ENCODE measurements around the gene SLC13A5. TPM values are rescaled to one million over a fixed set of nuclear protein-coding genes. Genes with fewer than 3 reads are reported as not detected.

The SLC13A5 gene
- total RNA-seq, 1 donor from 2014 or later: 2.2 TPM

DNA sequence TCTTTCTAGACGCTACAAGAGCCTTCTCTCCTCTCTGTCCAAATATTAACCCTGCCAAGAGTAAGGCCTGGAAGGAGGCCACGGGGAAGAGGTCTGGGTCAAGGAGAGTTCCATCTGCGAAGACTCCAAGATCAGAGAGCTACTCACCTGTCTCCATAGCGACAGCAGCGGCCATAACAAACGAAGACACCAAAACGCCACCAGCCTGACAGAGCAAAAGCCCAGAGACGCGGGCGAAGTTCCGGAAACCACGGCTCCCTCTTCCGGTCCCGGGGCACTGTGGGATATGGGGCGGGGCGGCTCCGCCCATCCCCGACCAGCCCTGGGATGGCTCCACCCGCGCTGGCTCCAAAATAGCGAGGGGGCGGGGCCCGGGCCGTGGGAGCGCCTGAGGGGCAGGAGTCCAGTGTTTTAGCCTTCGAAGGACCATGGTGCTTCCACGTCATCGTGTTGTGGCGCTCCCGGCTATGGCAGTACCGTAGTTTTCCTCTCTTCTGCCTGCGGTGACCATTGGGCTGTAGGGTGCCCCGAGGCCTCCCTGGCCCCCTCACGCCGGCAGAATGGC lies 61.7 kb downstream of the SLC13A5 start, which contains the start of the genes C17orf100 and MED31:
Gene C17orf100 (plus strand): TSS at position 409 of the 565 bp plus-strand sequence. CDS start 152 bp downstream, at position 561.
Gene MED31 (minus strand): TSS at position 252 of the 565 bp plus-strand sequence. CDS start 77 bp downstream, at position 175.
- Mint-ChIP-seq H3K36me3 (peaks cover 3% of the 10 kb centered on the region), H3K27ac (peak within 1 kb of the TSS; percentile 97), H3K27me3 (peaks cover 36% of the 10 kb centered on the region), H3K4me1 (ENCODE audit: unreplicated experiment) (peaks cover 26% of the 10 kb centered on the region), H3K4me3 (peak within 1 kb of the TSS; percentile 100), H3K9me3 (no peaks in the 10 kb centered on the region)
- DNase-seq (ENCODE audit: extremely low spot score, unreplicated experiment): peak; percentile 96
- no peak for TF ChIP-seq CTCF (conservative IDR thresholded peaks at IDR 0.05)

DNA sequence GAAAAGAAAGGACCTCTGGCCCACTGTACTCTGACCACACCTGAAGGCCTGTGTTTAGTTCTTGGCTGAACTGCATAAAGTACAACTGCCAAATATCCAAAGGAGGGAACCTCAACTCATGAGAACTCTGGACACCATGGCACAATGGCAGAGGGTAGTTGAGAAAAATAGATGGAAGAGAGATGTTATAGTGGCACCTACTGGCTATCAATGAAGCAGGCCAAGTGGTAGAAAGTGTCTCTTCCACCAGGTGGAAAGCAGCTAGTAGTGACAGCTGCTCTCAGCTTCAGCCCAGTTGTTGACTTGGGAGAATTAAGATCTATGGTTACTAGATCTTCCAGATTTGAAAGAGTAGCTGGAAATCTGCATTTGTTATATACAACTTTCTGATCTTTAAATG lies 65.0 kb downstream of the SLC13A5 start:
- DNase-seq (ENCODE audit: extremely low spot score, unreplicated experiment): no peak
- H3K27ac Mint-ChIP-seq: peak overlapping the region; percentile 30
- no peaks in the 10 kb centered on the region for H3K9me3 Mint-ChIP-seq
- peaks cover 6% of the 10 kb centered on the region for H3K27me3 Mint-ChIP-seq
- H3K4me1 Mint-ChIP-seq (ENCODE audit: unreplicated experiment): peaks cover 11% of the 10 kb centered on the region
- no peak for TF ChIP-seq CTCF (conservative IDR thresholded peaks at IDR 0.05)
- no peak overlapping the region for H3K4me3 Mint-ChIP-seq
- H3K36me3 Mint-ChIP-seq: no peaks in the 10 kb centered on the region

DNA sequence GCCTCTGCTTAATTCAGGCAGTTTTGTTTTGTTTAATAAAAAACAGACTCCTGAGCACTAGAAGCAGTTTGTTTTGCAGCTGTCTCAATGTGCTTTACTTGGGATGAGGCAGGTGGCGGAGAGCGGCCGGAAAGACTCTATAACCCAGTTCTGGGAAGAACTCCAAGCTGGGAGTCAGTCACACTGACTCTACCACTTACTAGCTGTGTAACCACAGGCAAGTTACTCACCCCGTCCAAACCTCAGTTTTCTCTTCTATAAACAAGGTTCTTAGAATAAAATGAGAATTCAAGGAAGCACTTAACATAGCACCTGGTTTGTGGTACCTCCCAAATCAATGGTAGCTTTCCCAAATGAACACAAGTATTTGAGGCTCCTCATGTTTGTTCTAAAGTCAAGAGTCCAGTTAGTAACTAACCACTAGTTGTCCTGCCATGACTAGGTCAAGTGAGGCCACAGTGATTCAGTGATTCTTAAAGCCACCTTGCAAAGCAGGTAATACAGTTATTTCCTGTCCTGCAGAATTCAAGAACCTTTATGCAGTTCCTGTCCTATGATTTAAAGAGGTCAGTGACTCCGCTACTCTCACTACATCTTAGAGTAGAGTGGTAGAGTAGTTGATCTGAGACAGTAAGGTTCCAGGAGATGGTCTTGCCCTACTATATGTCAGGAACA lies 69.6 kb downstream of the SLC13A5 start:
- Mint-ChIP-seq H3K27ac (no peak overlapping the region), H3K27me3 (no peaks in the 10 kb centered on the region), H3K4me1 (ENCODE audit: unreplicated experiment) (peaks cover 23% of the 10 kb centered on the region), H3K9me3 (no peaks in the 10 kb centered on the region), H3K36me3 (no peaks in the 10 kb centered on the region), H3K4me3 (peak overlapping the region; percentile 44)
- TF ChIP-seq CTCF (conservative IDR thresholded peaks at IDR 0.05): no peak
- DNase-seq (ENCODE audit: extremely low spot score, unreplicated experiment): no peak

GRCh38 chr17:6642592-6642991 lies 70.6 kb downstream of the SLC13A5 start:
- H3K9me3 Mint-ChIP-seq: no peaks in the 10 kb centered on the region
- H3K36me3 Mint-ChIP-seq: no peaks in the 10 kb centered on the region
- no peak for DNase-seq (ENCODE audit: extremely low spot score, unreplicated experiment)
- peak overlapping the region; percentile 17 for H3K27ac Mint-ChIP-seq
- peaks cover 23% of the 10 kb centered on the region for H3K4me1 Mint-ChIP-seq (ENCODE audit: unreplicated experiment)
- H3K4me3 Mint-ChIP-seq: peak overlapping the region; percentile 71
- H3K27me3 Mint-ChIP-seq: no peaks in the 10 kb centered on the region
- TF ChIP-seq CTCF (conservative IDR thresholded peaks at IDR 0.05): no peak

- peak overlapping the region; percentile 98 for H3K27ac Mint-ChIP-seq
- no peaks in the 10 kb centered on the region for H3K27me3 Mint-ChIP-seq
- peaks cover 18% of the 10 kb centered on the region for H3K4me1 Mint-ChIP-seq (ENCODE audit: unreplicated experiment)
- H3K36me3 Mint-ChIP-seq: no peaks in the 10 kb centered on the region
- H3K4me3 Mint-ChIP-seq: peak overlapping the region; percentile 95
- no peaks in the 10 kb centered on the region for H3K9me3 Mint-ChIP-seq
- TF ChIP-seq CTCF (conservative IDR thresholded peaks at IDR 0.05): no peak
- no peak for DNase-seq (ENCODE audit: extremely low spot score, unreplicated experiment)
These were observed 71.8 kb downstream of the SLC13A5 start for GRCh38 chr17:6641247-6641863.
